GM18909 (cell line): ENCODE results near the gene ABTB1.
A peak's percentile ranks its signal among the peaks of the same experiment; 100 is the strongest.
"Not testable (repeated sequence)": the region's sequence is repeated elsewhere in the genome, so short reads cannot be mapped to it uniquely, and the experiment has no call there.

Source experiments
- ATAC-seq: cut with Tn5 transposase; IDR thresholded peaks from one replicate; pipeline ENCODE4 v1.9.1; 2021; ENCODE audit warnings: mild to moderate bottlenecking; ENCODE audit not compliant: unreplicated experiment, poor library complexity

ABTB1 gene

GRCh38 chr3:127670761-127671522 lies 1.8 kb upstream of the ABTB1 start:
- ATAC-seq: no peak

GRCh38 chr3:127671523-127672428 lies 976 bp upstream of the ABTB1 start:
- ATAC-seq: peak; percentile 12

- ATAC-seq: peak; percentile 31
Measured at GRCh38 chr3:127673191-127674100, 694 bp downstream of the ABTB1 start.

GRCh38 chr3:127674101-127674721 lies 1.5 kb downstream of the ABTB1 start:
- ATAC-seq: no peak

- ATAC-seq: no peak
Measured at GRCh38 chr3:127674790-127675189, 2.0 kb downstream of the ABTB1 start.

GRCh38 chr3:127675651-127676391 lies 3.1 kb downstream of the ABTB1 start:
- no peak for ATAC-seq

- ATAC-seq: no peak
Measured at GRCh38 chr3:127676456-127676855, 3.7 kb downstream of the ABTB1 start.

GRCh38 chr3:127676921-127677351 lies 4.2 kb downstream of the ABTB1 start:
- ATAC-seq: no peak

- no peak for ATAC-seq
Measured at GRCh38 chr3:127677541-127678314, 5.0 kb downstream of the ABTB1 start.

GRCh38 chr3:127678315-127678599 lies 5.5 kb downstream of the ABTB1 start:
- ATAC-seq: no peak

GRCh38 chr3:127678611-127679533 lies 6.1 kb downstream of the ABTB1 start:
- no peak for ATAC-seq

GRCh38 chr3:127679534-127680145 lies 6.9 kb downstream of the ABTB1 start:
- ATAC-seq: no peak

GRCh38 chr3:127680146-127680661 lies 7.5 kb downstream of the ABTB1 start:
- ATAC-seq: no peak

- ATAC-seq: no peak
Measured at GRCh38 chr3:127680798-127681221, 8.1 kb downstream of the ABTB1 start.

GRCh38 chr3:127682175-127682554 lies 9.4 kb downstream of the ABTB1 start:
- ATAC-seq: not testable (repeated sequence)

- ATAC-seq: no peak
Measured at GRCh38 chr3:127682561-127682960, 9.8 kb downstream of the ABTB1 start.
